Measurements from ENCODE around the gene CD8B.
"Not testable (repeated sequence)": the region's sequence is repeated elsewhere in the genome, so short reads cannot be mapped to it uniquely, and the experiment has no call there.

CD8B gene

GRCh38 chr2:86861628-86862379, at the start of gene CD8B:
CD8B (minus strand) TSS chr2:86861886; CDS start chr2:86861865, 21 bp downstream.
- not testable (repeated sequence) for DNase-seq

GRCh38 chr2:86905868-86906267, 44.2 kb upstream of the CD8B start:
- DNase-seq = not testable (repeated sequence)

GRCh38 chr2:86900687-86901086, 39.0 kb upstream of the CD8B start:
- DNase-seq = peak; percentile 2

GRCh38 chr2:86886026-86886425, 24.3 kb upstream of the CD8B start:
- DNase-seq = not testable (repeated sequence)

GRCh38 chr2:86882865-86883264, 21.2 kb upstream of the CD8B start:
- DNase-seq = not testable (repeated sequence)

- not testable (repeated sequence) for DNase-seq
Measured at GRCh38 chr2:86882118-86882665, 20.5 kb upstream of the CD8B start.

- DNase-seq = not testable (repeated sequence)
Measured at GRCh38 chr2:86878986-86879385, 17.3 kb upstream of the CD8B start.

- DNase-seq = not testable (repeated sequence)
Measured at GRCh38 chr2:86870941-86871340, 9.3 kb upstream of the CD8B start.

- DNase-seq = not testable (repeated sequence)
Measured at GRCh38 chr2:86868895-86869468, 7.3 kb upstream of the CD8B start.

- DNase-seq = not testable (repeated sequence)
Measured at GRCh38 chr2:86862380-86862703, 656 bp upstream of the CD8B start.

- DNase-seq = not testable (repeated sequence)
Measured at GRCh38 chr2:86861175-86861574, 511 bp downstream of the CD8B start.

GRCh38 chr2:86860573-86860972, 1.1 kb downstream of the CD8B start:
- DNase-seq = not testable (repeated sequence)

GRCh38 chr2:86857688-86858087, 4.0 kb downstream of the CD8B start:
- not testable (repeated sequence) for DNase-seq

GRCh38 chr2:86856498-86856897, 5.2 kb downstream of the CD8B start:
- DNase-seq = not testable (repeated sequence)

- DNase-seq = not testable (repeated sequence)
Measured at GRCh38 chr2:86855981-86856380, 5.7 kb downstream of the CD8B start.

GRCh38 chr2:86851581-86851980, 10.1 kb downstream of the CD8B start:
- not testable (repeated sequence) for DNase-seq

- peak; percentile 53 for DNase-seq
Measured at GRCh38 chr2:86842607-86843234, 19.0 kb downstream of the CD8B start.

GRCh38 chr2:86841330-86841729, 20.4 kb downstream of the CD8B start:
- DNase-seq = not testable (repeated sequence)

- not testable (repeated sequence) for DNase-seq
Measured at GRCh38 chr2:86839871-86840548, 21.7 kb downstream of the CD8B start.

- DNase-seq = not testable (repeated sequence)
Measured at GRCh38 chr2:86839455-86839854, 22.2 kb downstream of the CD8B start.

- not testable (repeated sequence) for DNase-seq
Measured at GRCh38 chr2:86837714-86838113, 24.0 kb downstream of the CD8B start.

GRCh38 chr2:86836915-86837695, 24.6 kb downstream of the CD8B start:
- DNase-seq = peak; percentile 62
